ENCODE data around the gene ANXA6.

GRCh38 chr5:151130922-151131891 is 26.4 kb downstream of the ANXA6 start:
- TF ChIP-seq CTCF (IDR thresholded peaks at IDR 0.05; ENCODE audit: low read depth, low read length) (no peak), EZH2phosphoT487 (IDR thresholded peaks at IDR 0.05; ENCODE audit: low read depth) (no peak)

All from OCI-LY3 (cell line).